Stomach (tissue), 9 donors: ENCODE results near the gene RNF220. TPM values are rescaled to one million over a fixed set of nuclear protein-coding genes. Genes with fewer than 3 reads are reported as not detected.

Experiments used
- DNase-seq, 2 donors: peaks; one replicate each; pipeline versions ENCODE4 v3.0.0 to v3.0.0-alpha.2; 2013 to 2019
- H3K27ac ChIP-seq, 5 donors: fragments of 200-600 bp in 4 of 5; sonication (generic) in 4 of 5; one replicate each; pipeline ENCODE4 v1.5.1; 2013 to 2019; ENCODE audit warnings: mild to moderate bottlenecking in 1 of 5, moderate library complexity in 1 of 5
- H3K27me3 ChIP-seq, 3 donors: fragments of 200-600 bp; sonication (generic); one replicate each; pipeline ENCODE4 v1.5.1; 2017 to 2019; ENCODE audit warnings: mixed run types in 1 of 3
- H3K36me3 ChIP-seq, 4 donors: fragments of 200-600 bp; sonication (generic); 1 replicate in 3 of 4; 2 replicates in 1 of 4; pipeline ENCODE4 v1.5.1; 2016 to 2019
- H3K4me1 ChIP-seq, 4 donors: fragments of 200-600 bp; sonication (generic); one replicate each; pipeline ENCODE4 v1.5.1; 2016 to 2019
- H3K4me3 ChIP-seq, 4 donors: fragments of 200-600 bp; sonication (generic) in 3 of 4; one replicate each; pipeline ENCODE4 v1.5.1; 2016 to 2019; ENCODE audit warnings: mild to moderate bottlenecking in 1 of 4
- H3K9me3 ChIP-seq, 4 donors: fragments of 200-600 bp; sonication (generic); one replicate each; pipeline ENCODE4 v1.5.1; 2016 to 2019
- CTCF ChIP-seq, 7 experiments: fragments of 450-650 bp in 4 of 7; fragments of 200-600 bp in 3 of 7; sonication (generic) in 3 of 7; IDR thresholded peaks; one replicate each; pipeline ENCODE4 v1.5.1; 2016 to 2019; ENCODE audit warnings: antibody characterized with exemption in 7 of 7, control low read depth in 2 of 7, mild to moderate bottlenecking in 1 of 7
- EP300 ChIP-seq: sonication (generic); formaldehyde crosslinking; IDR thresholded peaks from one replicate; pipeline ENCODE4 v1.6.1; 2017; ENCODE audit warnings: antibody characterized with exemption
- POLR2A ChIP-seq, 4 donors: fragments of 450-650 bp; IDR thresholded peaks; one replicate each; pipeline ENCODE4 v1.6.1; 2016; ENCODE audit warnings: antibody characterized with exemption in 4 of 4, control low read depth in 2 of 4, mild to moderate bottlenecking in 1 of 4, moderate library complexity in 1 of 4
- POLR2AphosphoS5 ChIP-seq, 3 donors: sonication (generic); formaldehyde crosslinking; IDR thresholded peaks; one replicate each; pipeline ENCODE4 v1.6.1; 2016; ENCODE audit warnings: antibody characterized with exemption in 3 of 3
- WGBS, 5 donors: extraction: QIAGEN DNeasy Blood & Tissue Kit in 3 of 5; methylation state at CpG; one replicate each; pipeline versions ENCODE4 v1.1.5 to v1.1.7; 2013 to 2018; 5-methylcytosine and 5-hydroxymethylcytosine counted together
- intact Hi-C: fragments of 100-400 bp; cut with DNase I; formaldehyde crosslinking; loops from one replicate; pipeline ENCODE4 v1.15.1; 2023; ENCODE audit warnings: low total_unique reads
- polyA plus RNA-seq, 3 donors: library from polyadenylated mRNA; stranded (reverse); fragments of 200-250 nt; gene quantifications; one replicate each; pipeline ENCODE4 v1.2.3, GENCODE V29; 2013
- total RNA-seq, 5 donors: library from RNA; depleted of rRNA; stranded (reverse); fragments of >200 nt; gene quantifications; one replicate each; pipeline versions ENCODE4 v1.1.0 to v1.2.3, GENCODE V29; 2014 to 2016
- donor health status: healthy with polysubstance abuse.
- donor health status: Bipolar disorder and iron deficiency.
- donor health status: healthy.

Gene RNF220
- total and polyA plus RNA-seq, 8 donors: 21.0 to 207 (median 47.2) TPM

GRCh38 chr1:44678626-44679025 lies 273.6 kb downstream of the RNF220 start:
- Histone ChIP-seq H3K27me3 (no peaks in the 10 kb centered on the region), H3K36me3 (no peaks in the 10 kb centered on the region), H3K4me1 (peaks cover 14 to 43% (median 15%) of the 10 kb centered on the region in 4 donors), H3K27ac (no peak overlapping the region), H3K4me3 (no peak overlapping the region), H3K9me3 (no peaks in the 10 kb centered on the region)
- no peak for DNase-seq
- TF ChIP-seq CTCF (IDR thresholded peaks at IDR 0.05) (no peak), POLR2AphosphoS5 (IDR thresholded peaks at IDR 0.05) (no peak), POLR2A (IDR thresholded peaks at IDR 0.05) (no peak), EP300 (no peak)
- WGBS, 5 donors: 82 to 92% (median 88%) methylated on average over 4 of the region's 4 CpGs
- intact Hi-C loops: no loop called here

GRCh38 chr1:44679468-44679867 lies 274.4 kb downstream of the RNF220 start:
- DNase-seq: no peak
- Histone ChIP-seq H3K36me3 (no peaks in the 10 kb centered on the region), H3K27me3 (no peaks in the 10 kb centered on the region), H3K4me1 (peaks cover 13 to 42% (median 14%) of the 10 kb centered on the region in 4 donors), H3K9me3 (no peaks in the 10 kb centered on the region), H3K4me3 (no peak overlapping the region), H3K27ac (no peak overlapping the region)
- 88 to 96% (median 88%) methylated on average over 5 of the region's 5 CpGs for WGBS, 5 donors
- TF ChIP-seq CTCF (IDR thresholded peaks at IDR 0.05) (no peak), POLR2A (IDR thresholded peaks at IDR 0.05) (no peak), POLR2AphosphoS5 (IDR thresholded peaks at IDR 0.05) (no peak), EP300 (no peak)
- intact Hi-C loops: no loop called here

- Histone ChIP-seq H3K36me3 (no peaks in the 10 kb centered on the region), H3K27me3 (no peaks in the 10 kb centered on the region), H3K4me1 (peaks cover 0 to 16% (median 2%) of the 10 kb centered on the region in 4 donors), H3K4me3 (no peak overlapping the region), H3K9me3 (no peaks in the 10 kb centered on the region), H3K27ac (no peak overlapping the region)
- TF ChIP-seq POLR2AphosphoS5 (IDR thresholded peaks at IDR 0.05) (no peak), POLR2A (IDR thresholded peaks at IDR 0.05) (no peak), CTCF (IDR thresholded peaks at IDR 0.05) (no peak), EP300 (no peak)
- intact Hi-C loops: no loop called here
- 71 to 80% (median 74%) methylated on average over 14 of the region's 14 CpGs for WGBS, 5 donors
- DNase-seq: no peak
Observed at GRCh38 chr1:44681905-44682882, 277.1 kb downstream of the RNF220 start.

- intact Hi-C loops: no loop called here
- no peak overlapping the region for H3K4me3 ChIP-seq
- no peak for DNase-seq
- H3K27ac ChIP-seq: no peak overlapping the region
- 93 to 99% (median 98%) methylated on average over 3 of the region's 3 CpGs for WGBS, 5 donors
- peaks cover 0 to 9% (median 0%) of the 10 kb centered on the region in 4 donors for H3K4me1 ChIP-seq
- H3K27me3 ChIP-seq: no peaks in the 10 kb centered on the region
- no peaks in the 10 kb centered on the region for H3K36me3 ChIP-seq
- TF ChIP-seq POLR2A (IDR thresholded peaks at IDR 0.05): no peak
- TF ChIP-seq POLR2AphosphoS5 (IDR thresholded peaks at IDR 0.05): no peak
- no peak for TF ChIP-seq CTCF (IDR thresholded peaks at IDR 0.05)
- no peak for TF ChIP-seq EP300
- H3K9me3 ChIP-seq: no peaks in the 10 kb centered on the region
Observed at GRCh38 chr1:44682883-44683265, 277.8 kb downstream of the RNF220 start.
